IMR-90 (cell line): Measurements from ENCODE around the gene OCEL1. TPM values are rescaled to one million over a fixed set of nuclear protein-coding genes. Genes with fewer than 3 reads are reported as not detected.
A peak's percentile ranks its signal among the peaks of the same experiment; 100 is the strongest.

Source experiments
- ATAC-seq: fragments of 200-7000 bp; cut with Tn5 transposase; 2 replicates; pipeline ENCODE4 v1.9.1; 2020; ENCODE audit warnings: low read depth, mild to moderate bottlenecking, moderate library complexity
- BruUV-seq: library from RNA; stranded (reverse); fragments of 400-500 nt; replicated peaks from 2 replicates; lab custom pipeline; 2021; lab: Mats Ljungman, UMichigan
- CTCF ChIA-PET: fragments of 300-600 bp; formaldehyde crosslinking; extraction: SDS; loops from one replicate; lab custom pipeline; 2021; ENCODE audit warnings: antibody characterized with exemption; lab: Yijun Ruan, JAX
- POLR2A ChIA-PET: fragments of 300-600 bp; sonication (Branson Sonifier 250); formaldehyde crosslinking; loops from one replicate; lab custom pipeline; 2022; ENCODE audit warnings: antibody characterized with exemption; ENCODE audit not compliant: unreplicated experiment; lab: Charles Lee
- DNase-seq: peaks from one replicate; pipeline ENCODE4 v3.0.0; 2013
- H2AFZ ChIP-seq: replicated peaks from 2 replicates; pipeline ENCODE3; 2013; ENCODE audit warnings: low read length, mild to moderate bottlenecking; ENCODE audit not compliant: poor library complexity
- H2AK5ac ChIP-seq: 2 replicates; pipeline ENCODE4 v1.6.1; 2013; ENCODE audit warnings: low read depth, low read length, inconsistent platforms
- H2AK9ac ChIP-seq: replicated peaks from 2 replicates; pipeline ENCODE3; 2013; ENCODE audit warnings: mild to moderate bottlenecking, low read depth, low read length, moderate library complexity; ENCODE audit not compliant: poor library complexity
- H2BK120ac ChIP-seq: 2 replicates; pipeline ENCODE4 v1.6.1; 2013; ENCODE audit warnings: low read depth, low read length, inconsistent platforms
- H2BK15ac ChIP-seq: 3 replicates; pipeline ENCODE4 v1.6.1; 2013; ENCODE audit warnings: low read depth, low read length, inconsistent platforms
- H2BK20ac ChIP-seq: 2 replicates; pipeline ENCODE4 v1.6.1; 2013; ENCODE audit warnings: low read depth, mild to moderate bottlenecking, inconsistent platforms, low read length, moderate library complexity
- H2BK5ac ChIP-seq: 2 replicates; pipeline ENCODE4 v1.6.1; 2013; ENCODE audit warnings: mild to moderate bottlenecking, low read depth, low read length, inconsistent platforms; ENCODE audit not compliant: poor library complexity, severe bottlenecking
- H3K14ac ChIP-seq: replicated peaks from 2 replicates; pipeline ENCODE4 v1.6.1; 2013; ENCODE audit warnings: low read depth, low read length, inconsistent platforms
- H3K18ac ChIP-seq: 2 replicates; pipeline ENCODE4 v1.6.1; 2013; ENCODE audit warnings: low read depth, low read length, control low read depth
- H3K23ac ChIP-seq: 2 replicates; pipeline ENCODE4 v1.6.1; 2013; ENCODE audit warnings: low read depth, low read length, inconsistent platforms
- H3K27ac ChIP-seq: 2 replicates; pipeline ENCODE4 v1.5.1; 2013; ENCODE audit warnings: mild to moderate bottlenecking, control low read depth, low read length; ENCODE audit not compliant: insufficient read depth
- H3K27me3 ChIP-seq: 2 replicates; pipeline ENCODE4 v1.6.1; 2013; ENCODE audit warnings: low read length; ENCODE audit not compliant: control insufficient read depth, insufficient read depth
- H3K36me3 ChIP-seq: 2 replicates; pipeline ENCODE4 v1.6.1; 2013; ENCODE audit warnings: low read length, mixed read lengths; ENCODE audit not compliant: control insufficient read depth, insufficient read depth
- H3K4ac ChIP-seq: 2 replicates; pipeline ENCODE4 v1.6.1; 2013; ENCODE audit warnings: low read depth, low read length, inconsistent platforms
- H3K4me1 ChIP-seq: 2 replicates; pipeline ENCODE4 v1.6.1; 2013; ENCODE audit warnings: low read length, mixed read lengths; ENCODE audit not compliant: control insufficient read depth, insufficient read depth
- H3K4me2 ChIP-seq: 2 replicates; pipeline ENCODE4 v1.6.1; 2013; ENCODE audit warnings: low read depth, mild to moderate bottlenecking, control low read depth, low read length, moderate library complexity
- H3K4me3 ChIP-seq: 2 replicates; pipeline ENCODE4 v1.5.1; 2013; ENCODE audit warnings: low read depth, mild to moderate bottlenecking, control low read depth, low read length, moderate library complexity; ENCODE audit not compliant: insufficient read depth
- H3K56ac ChIP-seq: 2 replicates; pipeline ENCODE4 v1.6.1; 2013; ENCODE audit warnings: low read length, inconsistent platforms; ENCODE audit not compliant: insufficient read depth; ENCODE audit errors: extremely low read depth
- H3K79me1 ChIP-seq, 2 experiments: 2 replicates each; pipeline ENCODE4 v1.6.1; 2013; ENCODE audit warnings: low read length in 2 of 2, inconsistent platforms in 1 of 2, low read depth in 1 of 2
- H3K9ac ChIP-seq: 2 replicates; pipeline ENCODE4 v1.6.1; 2013; ENCODE audit warnings: low read depth, low read length, control low read depth
- H3K9me1 ChIP-seq: 2 replicates; pipeline ENCODE4 v1.6.1; 2013; ENCODE audit warnings: low read length, inconsistent platforms; ENCODE audit not compliant: insufficient read depth
- H3K9me3 ChIP-seq: 2 replicates; pipeline ENCODE4 v1.6.1; 2013; ENCODE audit warnings: low read length; ENCODE audit not compliant: control insufficient read depth, insufficient read depth
- H4K20me1 ChIP-seq: 2 replicates; pipeline ENCODE4 v1.6.1; 2013; ENCODE audit warnings: low read length, inconsistent platforms; ENCODE audit not compliant: insufficient read depth
- H4K5ac ChIP-seq: 2 replicates; pipeline ENCODE4 v1.6.1; 2013; ENCODE audit warnings: mild to moderate bottlenecking, low read depth, low read length, control low read depth
- H4K8ac ChIP-seq, 2 experiments: 2 replicates each; pipeline ENCODE4 v1.6.1; 2013; ENCODE audit warnings: low read depth in 2 of 2, low read length in 2 of 2, control low read depth in 1 of 2, inconsistent platforms in 1 of 2
- H4K91ac ChIP-seq: 2 replicates; pipeline ENCODE4 v1.6.1; 2013; ENCODE audit warnings: low read depth, low read length, inconsistent platforms; ENCODE audit not compliant: insufficient read depth
- BHLHE40 ChIP-seq: fragments of 150-350 bp; IDR thresholded peaks from 2 replicates; pipeline ENCODE4 v1.6.1; 2016; ENCODE audit warnings: mild to moderate bottlenecking, low read depth, low read length
- CEBPB ChIP-seq: IDR thresholded peaks from 2 replicates; pipeline ENCODE4 v1.6.1; 2012; ENCODE audit warnings: low read depth, low read length, improper control_type of control experiment
- CHD1 ChIP-seq: IDR thresholded peaks from 2 replicates; pipeline ENCODE4 v1.6.1; 2012; ENCODE audit warnings: low read depth, low read length, improper control_type of control experiment
- CTCF ChIP-seq: conservative IDR thresholded peaks from 2 replicates; pipeline ENCODE4 v1.5.1; 2012; ENCODE audit warnings: mild to moderate bottlenecking, low read depth, low read length, improper control_type of control experiment
- FOS ChIP-seq: fragments of 150-350 bp; IDR thresholded peaks from 2 replicates; pipeline ENCODE4 v1.6.1; 2016; ENCODE audit warnings: low read depth, low read length
- MAFK ChIP-seq: IDR thresholded peaks from 2 replicates; pipeline ENCODE4 v1.6.1; 2012; ENCODE audit warnings: low read depth, low read length, improper control_type of control experiment
- MAZ ChIP-seq: IDR thresholded peaks from 2 replicates; pipeline ENCODE4 v1.6.1; 2012; ENCODE audit warnings: low read depth, mild to moderate bottlenecking, low read length, improper control_type of control experiment, moderate library complexity, borderline replicate concordance
- MXI1 ChIP-seq: IDR thresholded peaks from 2 replicates; pipeline ENCODE4 v1.6.1; 2012; ENCODE audit warnings: low read depth, mild to moderate bottlenecking, low read length, moderate library complexity, borderline replicate concordance
- NFE2L2 ChIP-seq: fragments of 150-350 bp; IDR thresholded peaks from 2 replicates; pipeline ENCODE4 v1.6.1; 2016; ENCODE audit warnings: low read depth, mild to moderate bottlenecking, low read length
- POLR2A ChIP-seq: IDR thresholded peaks from 2 replicates; pipeline ENCODE4 v1.6.1; 2012; ENCODE audit warnings: mild to moderate bottlenecking, low read depth, low read length
- RAD21 ChIP-seq: IDR thresholded peaks from 2 replicates; pipeline ENCODE4 v1.6.1; 2012; ENCODE audit warnings: low read length, improper control_type of control experiment
- RCOR1 ChIP-seq: IDR thresholded peaks from 2 replicates; pipeline ENCODE4 v1.6.1; 2012; ENCODE audit warnings: mild to moderate bottlenecking, low read length, improper control_type of control experiment; ENCODE audit not compliant: insufficient replicate concordance
- RFX5 ChIP-seq: IDR thresholded peaks from 2 replicates; pipeline ENCODE4 v1.8.0; 2012; ENCODE audit warnings: low read depth, mild to moderate bottlenecking, low read length, moderate library complexity
- SMC3 ChIP-seq: fragments of 150-350 bp; IDR thresholded peaks from 2 replicates; pipeline ENCODE4 v1.6.1; 2016; ENCODE audit warnings: low read depth, mild to moderate bottlenecking, antibody characterized with exemption, low read length, moderate library complexity
- WGBS, 2 experiments: methylation state at CpG; one replicate each; pipeline versions ENCODE4 v1.1.5 to v1.1.7; 2013; ENCODE audit warnings: missing lambda C conversion rate in 2 of 2; ENCODE audit not compliant: insufficient read length in 1 of 2; ENCODE audit errors: extremely low coverage in 2 of 2; 5-methylcytosine and 5-hydroxymethylcytosine counted together
- dilution Hi-C: fragments of 300-500 bp; cut with HindIII; formaldehyde crosslinking; loops from one replicate; pipeline ENCODE4 v1.14.3; 2018; ENCODE audit warnings: low sequenced_read_pairs; ENCODE audit not compliant: unreplicated experiment
- in situ Hi-C: fragments of 300-500 bp; cut with MboI; formaldehyde crosslinking; loops from 3 replicates; pipeline ENCODE4 v1.14.3; 2019; ENCODE audit warnings: low sequenced_read_pairs, inconsistent platforms, mixed read lengths
- intact Hi-C: fragments of 100-400 bp; cut with micrococcal nuclease; formaldehyde crosslinking; loops from 2 replicates; pipeline ENCODE4 v1.10.0; 2022
- polyA plus RNA-seq, 3 experiments: library from polyadenylated mRNA; depleted of rRNA; stranded (reverse); fragments of >200 nt; gene quantifications; 2 replicates each; pipeline ENCODE4 v1.2.3, GENCODE V29; 2012; ENCODE audit warnings: low replicate concordance in 1 of 3
- total RNA-seq: library from RNA; depleted of rRNA; stranded (reverse); fragments of >200 nt; gene quantifications from 2 replicates; pipeline ENCODE4 v1.2.3, GENCODE V29; 2012
- TF ChIP-seq, protein P1 (sequence below): fragments of 150-350 bp; IDR thresholded peaks from 2 replicates; pipeline ENCODE4 v1.6.1; 2016; ENCODE audit warnings: low read depth, mild to moderate bottlenecking, low read length, moderate library complexity, borderline replicate concordance

The OCEL1 gene
- total and polyA plus RNA-seq, 2 of the 4 experiments (the other 2 are of a cell fraction), result 1.1 to 7.2 TPM

DNA sequence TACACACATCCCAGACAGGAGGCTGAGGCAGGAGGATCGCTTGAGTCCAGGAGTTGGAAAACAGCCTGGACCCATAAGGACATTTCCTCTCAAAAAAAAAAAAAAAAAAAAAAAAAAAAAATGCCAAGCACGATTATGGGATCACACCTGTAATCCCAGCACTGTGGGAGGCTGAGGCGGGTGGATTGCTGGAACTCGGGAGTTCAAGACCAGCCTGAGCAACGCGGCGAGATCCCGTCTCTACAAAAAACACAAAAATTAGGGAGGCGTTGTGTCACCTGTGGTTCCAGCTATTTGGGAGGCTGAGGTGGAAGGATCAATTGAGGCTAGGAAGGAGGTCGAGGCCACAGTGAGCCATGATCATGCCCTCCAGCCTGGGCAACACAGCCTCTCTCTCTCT, 973 bp upstream of the OCEL1 start:
- ATAC-seq, result no peak
- intact Hi-C loops, result no loop called here

More for the DNA sequence above, 973 bp upstream of the OCEL1 start:
- DNase-seq, result no peak
- Histone ChIP-seq H2BK15ac (no peak overlapping the region), H4K91ac (no peak overlapping the region), H3K23ac (no peak overlapping the region), H4K5ac (no peak overlapping the region), H3K56ac (no peak overlapping the region), H3K4me3 (no peak overlapping the region), H4K8ac (no peak overlapping the region), H2BK20ac (no peak overlapping the region), H2AK9ac (peak overlapping the region; percentile 9), H3K27me3 (no peaks in the 10 kb centered on the region), H3K9me1 (peaks cover 13% of the 10 kb centered on the region), H3K14ac (no peak overlapping the region), H3K27ac (no peak overlapping the region), H3K4me1 (peaks cover 7% of the 10 kb centered on the region), H3K9ac (no peak overlapping the region), H3K9me3 (no peaks in the 10 kb centered on the region), H2BK120ac (no peak overlapping the region), H2AFZ (peak overlapping the region; percentile 40), H2AK5ac (no peak overlapping the region), H3K4me2 (no peak overlapping the region), H4K20me1 (no peaks in the 10 kb centered on the region), H3K4ac (no peak overlapping the region), H3K18ac (no peak overlapping the region), H3K36me3 (peaks cover 11% of the 10 kb centered on the region), H2BK5ac (no peak overlapping the region), H3K79me1 (peaks cover 11 to 17% of the 10 kb centered on the region in 2 experiments)
- dilution Hi-C loops, result no loop called here
- BruUV-seq, result no TSS peak
- TF ChIP-seq BHLHE40 (no peak), CHD1 (no peak), NFE2L2 (no peak), CTCF (no peak), POLR2A (no peak), RAD21 (no peak), RFX5 (no peak), FOS (no peak), RCOR1 (no peak), CEBPB (no peak), SMC3 (no peak), MXI1 (no peak), MAFK (no peak), MAZ (no peak)
- TF ChIP-seq, protein P1, sequence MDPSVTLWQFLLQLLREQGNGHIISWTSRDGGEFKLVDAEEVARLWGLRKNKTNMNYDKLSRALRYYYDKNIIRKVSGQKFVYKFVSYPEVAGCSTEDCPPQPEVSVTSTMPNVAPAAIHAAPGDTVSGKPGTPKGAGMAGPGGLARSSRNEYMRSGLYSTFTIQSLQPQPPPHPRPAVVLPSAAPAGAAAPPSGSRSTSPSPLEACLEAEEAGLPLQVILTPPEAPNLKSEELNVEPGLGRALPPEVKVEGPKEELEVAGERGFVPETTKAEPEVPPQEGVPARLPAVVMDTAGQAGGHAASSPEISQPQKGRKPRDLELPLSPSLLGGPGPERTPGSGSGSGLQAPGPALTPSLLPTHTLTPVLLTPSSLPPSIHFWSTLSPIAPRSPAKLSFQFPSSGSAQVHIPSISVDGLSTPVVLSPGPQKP, result no peak
- WGBS, 2 experiments, result no CpG with 5 or more reads among the region's 10 CpGs
- ChIA-PET POLR2A (no interaction called here), CTCF (no interaction called here)
- in situ Hi-C loops, result no loop called here
